IMR-90 (cell line): ENCODE measurements around the gene BFSP1. TPM values are rescaled to one million over a fixed set of nuclear protein-coding genes. Genes with fewer than 3 reads are reported as not detected.
A peak's percentile ranks its signal among the peaks of the same experiment; 100 is the strongest.

Source experiments
- ATAC-seq: fragments of 200-7000 bp; cut with Tn5 transposase; 2 replicates; pipeline ENCODE4 v1.9.1; 2020; ENCODE audit warnings: low read depth, mild to moderate bottlenecking, moderate library complexity
- BruUV-seq: library from RNA; stranded (reverse); fragments of 400-500 nt; replicated peaks from 2 replicates; lab custom pipeline; 2021; lab: Mats Ljungman, UMichigan
- CTCF ChIA-PET: fragments of 300-600 bp; formaldehyde crosslinking; extraction: SDS; loops from one replicate; lab custom pipeline; 2021; ENCODE audit warnings: antibody characterized with exemption; lab: Yijun Ruan, JAX
- POLR2A ChIA-PET: fragments of 300-600 bp; sonication (Branson Sonifier 250); formaldehyde crosslinking; loops from one replicate; lab custom pipeline; 2022; ENCODE audit warnings: antibody characterized with exemption; ENCODE audit not compliant: unreplicated experiment; lab: Charles Lee
- DNase-seq: peaks from one replicate; pipeline ENCODE4 v3.0.0; 2013
- H2AFZ ChIP-seq: replicated peaks from 2 replicates; pipeline ENCODE3; 2013; ENCODE audit warnings: low read length, mild to moderate bottlenecking; ENCODE audit not compliant: poor library complexity
- H2AK5ac ChIP-seq: 2 replicates; pipeline ENCODE4 v1.6.1; 2013; ENCODE audit warnings: low read depth, low read length, inconsistent platforms
- H2AK9ac ChIP-seq: replicated peaks from 2 replicates; pipeline ENCODE3; 2013; ENCODE audit warnings: mild to moderate bottlenecking, low read depth, low read length, moderate library complexity; ENCODE audit not compliant: poor library complexity
- H2BK120ac ChIP-seq: 2 replicates; pipeline ENCODE4 v1.6.1; 2013; ENCODE audit warnings: low read depth, low read length, inconsistent platforms
- H2BK15ac ChIP-seq: 3 replicates; pipeline ENCODE4 v1.6.1; 2013; ENCODE audit warnings: low read depth, low read length, inconsistent platforms
- H2BK20ac ChIP-seq: 2 replicates; pipeline ENCODE4 v1.6.1; 2013; ENCODE audit warnings: low read depth, mild to moderate bottlenecking, inconsistent platforms, low read length, moderate library complexity
- H2BK5ac ChIP-seq: 2 replicates; pipeline ENCODE4 v1.6.1; 2013; ENCODE audit warnings: mild to moderate bottlenecking, low read depth, low read length, inconsistent platforms; ENCODE audit not compliant: poor library complexity, severe bottlenecking
- H3K14ac ChIP-seq: replicated peaks from 2 replicates; pipeline ENCODE4 v1.6.1; 2013; ENCODE audit warnings: low read depth, low read length, inconsistent platforms
- H3K18ac ChIP-seq: 2 replicates; pipeline ENCODE4 v1.6.1; 2013; ENCODE audit warnings: low read depth, low read length, control low read depth
- H3K23ac ChIP-seq: 2 replicates; pipeline ENCODE4 v1.6.1; 2013; ENCODE audit warnings: low read depth, low read length, inconsistent platforms
- H3K27ac ChIP-seq: 2 replicates; pipeline ENCODE4 v1.5.1; 2013; ENCODE audit warnings: mild to moderate bottlenecking, control low read depth, low read length; ENCODE audit not compliant: insufficient read depth
- H3K27me3 ChIP-seq: 2 replicates; pipeline ENCODE4 v1.6.1; 2013; ENCODE audit warnings: low read length; ENCODE audit not compliant: control insufficient read depth, insufficient read depth
- H3K36me3 ChIP-seq: 2 replicates; pipeline ENCODE4 v1.6.1; 2013; ENCODE audit warnings: low read length, mixed read lengths; ENCODE audit not compliant: control insufficient read depth, insufficient read depth
- H3K4ac ChIP-seq: 2 replicates; pipeline ENCODE4 v1.6.1; 2013; ENCODE audit warnings: low read depth, low read length, inconsistent platforms
- H3K4me1 ChIP-seq: 2 replicates; pipeline ENCODE4 v1.6.1; 2013; ENCODE audit warnings: low read length, mixed read lengths; ENCODE audit not compliant: control insufficient read depth, insufficient read depth
- H3K4me2 ChIP-seq: 2 replicates; pipeline ENCODE4 v1.6.1; 2013; ENCODE audit warnings: low read depth, mild to moderate bottlenecking, control low read depth, low read length, moderate library complexity
- H3K4me3 ChIP-seq: 2 replicates; pipeline ENCODE4 v1.5.1; 2013; ENCODE audit warnings: low read depth, mild to moderate bottlenecking, control low read depth, low read length, moderate library complexity; ENCODE audit not compliant: insufficient read depth
- H3K56ac ChIP-seq: 2 replicates; pipeline ENCODE4 v1.6.1; 2013; ENCODE audit warnings: low read length, inconsistent platforms; ENCODE audit not compliant: insufficient read depth; ENCODE audit errors: extremely low read depth
- H3K79me1 ChIP-seq, 2 experiments: 2 replicates each; pipeline ENCODE4 v1.6.1; 2013; ENCODE audit warnings: low read length in 2 of 2, inconsistent platforms in 1 of 2, low read depth in 1 of 2
- H3K9ac ChIP-seq: 2 replicates; pipeline ENCODE4 v1.6.1; 2013; ENCODE audit warnings: low read depth, low read length, control low read depth
- H3K9me1 ChIP-seq: 2 replicates; pipeline ENCODE4 v1.6.1; 2013; ENCODE audit warnings: low read length, inconsistent platforms; ENCODE audit not compliant: insufficient read depth
- H3K9me3 ChIP-seq: 2 replicates; pipeline ENCODE4 v1.6.1; 2013; ENCODE audit warnings: low read length; ENCODE audit not compliant: control insufficient read depth, insufficient read depth
- H4K20me1 ChIP-seq: 2 replicates; pipeline ENCODE4 v1.6.1; 2013; ENCODE audit warnings: low read length, inconsistent platforms; ENCODE audit not compliant: insufficient read depth
- H4K5ac ChIP-seq: 2 replicates; pipeline ENCODE4 v1.6.1; 2013; ENCODE audit warnings: mild to moderate bottlenecking, low read depth, low read length, control low read depth
- H4K8ac ChIP-seq, 2 experiments: 2 replicates each; pipeline ENCODE4 v1.6.1; 2013; ENCODE audit warnings: low read depth in 2 of 2, low read length in 2 of 2, control low read depth in 1 of 2, inconsistent platforms in 1 of 2
- H4K91ac ChIP-seq: 2 replicates; pipeline ENCODE4 v1.6.1; 2013; ENCODE audit warnings: low read depth, low read length, inconsistent platforms; ENCODE audit not compliant: insufficient read depth
- CEBPB ChIP-seq: IDR thresholded peaks from 2 replicates; pipeline ENCODE4 v1.6.1; 2012; ENCODE audit warnings: low read depth, low read length, improper control_type of control experiment
- dilution Hi-C: fragments of 300-500 bp; cut with HindIII; formaldehyde crosslinking; loops from one replicate; pipeline ENCODE4 v1.14.3; 2018; ENCODE audit warnings: low sequenced_read_pairs; ENCODE audit not compliant: unreplicated experiment
- in situ Hi-C: fragments of 300-500 bp; cut with MboI; formaldehyde crosslinking; loops from 3 replicates; pipeline ENCODE4 v1.14.3; 2019; ENCODE audit warnings: low sequenced_read_pairs, inconsistent platforms, mixed read lengths
- intact Hi-C: fragments of 100-400 bp; cut with micrococcal nuclease; formaldehyde crosslinking; loops from 2 replicates; pipeline ENCODE4 v1.10.0; 2022
- polyA plus RNA-seq, 3 experiments: library from polyadenylated mRNA; depleted of rRNA; stranded (reverse); fragments of >200 nt; gene quantifications; 2 replicates each; pipeline ENCODE4 v1.2.3, GENCODE V29; 2012; ENCODE audit warnings: low replicate concordance in 1 of 3
- total RNA-seq: library from RNA; depleted of rRNA; stranded (reverse); fragments of >200 nt; gene quantifications from 2 replicates; pipeline ENCODE4 v1.2.3, GENCODE V29; 2012
- TF ChIP-seq, protein P1 (sequence below): fragments of 150-350 bp; IDR thresholded peaks from 2 replicates; pipeline ENCODE4 v1.6.1; 2017; ENCODE audit warnings: mild to moderate bottlenecking, antibody characterized with exemption, low read length, low read depth

The BFSP1 gene
- total and polyA plus RNA-seq, 2 of the 4 experiments (the other 2 are of a cell fraction) = 1.1 to 2.0 TPM

DNA sequence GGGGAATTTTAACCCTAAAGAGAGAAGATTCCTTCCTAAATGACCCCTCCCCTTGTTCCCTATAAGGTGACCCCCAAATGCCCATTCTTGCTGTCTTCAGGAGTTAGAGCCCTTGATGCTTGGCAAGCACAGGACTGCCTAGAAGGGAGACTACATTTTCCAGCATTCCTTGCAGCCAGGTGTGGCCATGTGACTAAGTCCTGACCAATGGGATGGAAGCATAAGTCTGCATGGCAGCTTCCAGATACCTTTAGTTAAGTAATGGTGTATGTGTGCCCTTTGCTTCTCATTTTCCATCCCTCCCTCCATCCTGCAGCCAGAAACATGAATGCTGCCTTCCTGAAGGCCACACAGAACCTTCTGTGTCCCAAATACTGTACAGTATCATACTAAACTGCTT lies 5.5 kb downstream of the BFSP1 start:
- Histone ChIP-seq H3K4me2 (no peak overlapping the region), H2AK5ac (no peak overlapping the region), H3K27ac (no peak overlapping the region), H3K56ac (no peak overlapping the region), H3K9ac (no peak overlapping the region), H3K4me3 (no peak overlapping the region), H3K9me3 (no peaks in the 10 kb centered on the region), H4K8ac (no peak overlapping the region), H4K91ac (no peak overlapping the region), H3K36me3 (no peaks in the 10 kb centered on the region), H4K20me1 (no peaks in the 10 kb centered on the region), H2AFZ (peak overlapping the region; percentile 73), H2BK20ac (no peak overlapping the region), H3K23ac (no peak overlapping the region), H2BK15ac (no peak overlapping the region), H3K79me1 (no peaks in the 10 kb centered on the region), H4K5ac (no peak overlapping the region), H2BK120ac (no peak overlapping the region), H2BK5ac (no peak overlapping the region), H3K14ac (no peak overlapping the region), H2AK9ac (no peak overlapping the region), H3K4me1 (0 out of 2 replicates have a peak, but pooled peaks cover under 1% of the 10 kb centered on the region), H3K4ac (no peak overlapping the region), H3K9me1 (no peaks in the 10 kb centered on the region), H3K27me3 (peaks cover 5% of the 10 kb centered on the region; the same call in 1 of the 2 replicates), H3K18ac (no peak overlapping the region)
- no TSS peak for BruUV-seq
- in situ Hi-C loops = no loop called here
- intact Hi-C loops = no loop called here
- CTCF ChIA-PET = no interaction called here
- TF ChIP-seq, protein P1, sequence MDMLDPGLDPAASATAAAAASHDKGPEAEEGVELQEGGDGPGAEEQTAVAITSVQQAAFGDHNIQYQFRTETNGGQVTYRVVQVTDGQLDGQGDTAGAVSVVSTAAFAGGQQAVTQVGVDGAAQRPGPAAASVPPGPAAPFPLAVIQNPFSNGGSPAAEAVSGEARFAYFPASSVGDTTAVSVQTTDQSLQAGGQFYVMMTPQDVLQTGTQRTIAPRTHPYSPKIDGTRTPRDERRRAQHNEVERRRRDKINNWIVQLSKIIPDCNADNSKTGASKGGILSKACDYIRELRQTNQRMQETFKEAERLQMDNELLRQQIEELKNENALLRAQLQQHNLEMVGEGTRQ = peak; percentile 68
- no peak for TF ChIP-seq CEBPB
- DNase-seq (no peak), ATAC-seq (no peak)
- POLR2A ChIA-PET = no interaction called here
- dilution Hi-C loops = no loop called here
